Endodermal cell (in vitro differentiated cells): ENCODE measurements around the gene CYP2D6. TPM values are rescaled to one million over a fixed set of nuclear protein-coding genes. Genes with fewer than 3 reads are reported as not detected.

Source experiments
- DNase-seq: peaks from one replicate; pipeline ENCODE4 v3.0.0-alpha.2; 2017
- H3K27ac ChIP-seq: 2 replicates; pipeline ENCODE4 v1.5.1; 2013; ENCODE audit warnings: mild to moderate bottlenecking, low read depth, low read length, moderate library complexity
- H3K27me3 ChIP-seq: 2 replicates; pipeline ENCODE4 v1.6.1; 2013; ENCODE audit warnings: mild to moderate bottlenecking, low read length, moderate library complexity; ENCODE audit not compliant: insufficient read depth, control insufficient read depth, poor library complexity, severe bottlenecking
- H3K36me3 ChIP-seq: 2 replicates; pipeline ENCODE4 v1.7.0; 2013; ENCODE audit warnings: mild to moderate bottlenecking, low read length, moderate library complexity; ENCODE audit not compliant: control insufficient read depth, insufficient read depth
- H3K4me1 ChIP-seq: one replicate; pipeline ENCODE4 v1.7.0; 2013; ENCODE audit warnings: low read length; ENCODE audit not compliant: control insufficient read depth, insufficient read depth
- H3K4me3 ChIP-seq: 2 replicates; pipeline ENCODE4 v1.5.1; 2013; ENCODE audit warnings: mild to moderate bottlenecking, low read length, moderate library complexity
- H3K9ac ChIP-seq: 2 replicates; pipeline ENCODE4 v1.6.1; 2013; ENCODE audit warnings: mild to moderate bottlenecking, low read length, moderate library complexity; ENCODE audit not compliant: poor library complexity, severe bottlenecking; ENCODE audit errors: extremely low read depth
- H3K9me3 ChIP-seq: 2 replicates; pipeline ENCODE4 v1.6.1; 2013; ENCODE audit warnings: mild to moderate bottlenecking, low read length, moderate library complexity; ENCODE audit not compliant: control insufficient read depth
- H3K27ac Mint-ChIP-seq: 2 replicates; pipeline ENCODE4 v1.8.0; 2020; ENCODE audit warnings: mixed read lengths
- H3K27me3 Mint-ChIP-seq: 2 replicates; pipeline ENCODE4 v1.8.0; 2021; ENCODE audit warnings: mild to moderate bottlenecking, mixed read lengths; ENCODE audit not compliant: insufficient read depth
- H3K36me3 Mint-ChIP-seq: 2 replicates; pipeline ENCODE4 v1.8.0; 2020; ENCODE audit warnings: low read depth, mixed read lengths
- H3K4me1 Mint-ChIP-seq: 2 replicates; pipeline ENCODE4 v1.8.0; 2020; ENCODE audit warnings: mixed read lengths
- H3K4me3 Mint-ChIP-seq: 2 replicates; pipeline ENCODE4 v1.8.0; 2020; ENCODE audit warnings: mild to moderate bottlenecking, moderate library complexity, mixed read lengths
- H3K9me3 Mint-ChIP-seq: 2 replicates; pipeline ENCODE4 v1.8.0; 2020; ENCODE audit warnings: mild to moderate bottlenecking, mixed read lengths
- CTCF ChIP-seq: fragments of 200-600 bp; sonication (generic); conservative IDR thresholded peaks from 2 replicates; pipeline ENCODE4 v1.5.0; 2021; ENCODE audit warnings: antibody characterized with exemption, mild to moderate bottlenecking
- WGBS, 2 experiments: methylation state at CpG; one replicate each; pipeline versions ENCODE4 v1.1.5 to v1.1.7; 2013; ENCODE audit warnings: missing lambda C conversion rate in 2 of 2, mixed read lengths in 1 of 2; ENCODE audit not compliant: insufficient coverage in 1 of 2, insufficient read length in 1 of 2; 5-methylcytosine and 5-hydroxymethylcytosine counted together
- total RNA-seq, 2 donors: library from RNA; stranded (reverse); fragmentation: NEBNext Ultra II Directional in 1 of 2; extraction: Animal tissue kit (Norgen Biotek cat#: 25700) in 1 of 2; gene quantifications; 2 replicates in 1 of 2; 3 replicates in 1 of 2; pipeline ENCODE4 v1.2.1, GENCODE V29; 2021

CYP2D6 gene
- total RNA-seq, 2 donors from 2014 or later = 5.6 to 10.9 TPM

GRCh38 chr22:42076764-42077485 lies 53.7 kb downstream of the CYP2D6 start:
- Histone ChIP-seq H3K36me3 (no peaks in the 10 kb centered on the region), H3K4me1 (no peaks in the 10 kb centered on the region), H3K9me3 (no peaks in the 10 kb centered on the region), H3K27ac (no peak overlapping the region), H3K4me3 (no peak overlapping the region), H3K27me3 (no peaks in the 10 kb centered on the region), H3K9ac (no peak overlapping the region)
- Mint-ChIP-seq H3K4me3 (no peak overlapping the region), H3K36me3 (peaks cover 9% of the 10 kb centered on the region), H3K27me3 (peaks cover 5% of the 10 kb centered on the region), H3K4me1 (peaks cover 13% of the 10 kb centered on the region), H3K9me3 (no peaks in the 10 kb centered on the region), H3K27ac (no peak overlapping the region)
- TF ChIP-seq CTCF = no peak
- no peak for DNase-seq
- WGBS, 2 experiments = 92 to 96% methylated on average over 18 to 20 of the region's 20 CpGs

Other genes with a start within 250 kb of the CYP2D6 start
- under 1 TPM in 1 of 2 donors, not detected in 1; 0.58 TPM for gene SHISA8, start 215.7 kb downstream of the CYP2D6 start, total RNA-seq
- 1 to 10 TPM; 1.7 to 3.3 TPM for gene TNFRSF13C, start 204.0 kb downstream of the CYP2D6 start, total RNA-seq
- 10 to 100 TPM; 28.5 to 43.1 TPM for gene CENPM, start 183.7 kb downstream of the CYP2D6 start, total RNA-seq
- 10 to 100 TPM; 10.9 to 13.9 TPM for gene SEPTIN3, start 161.4 kb downstream of the CYP2D6 start, total RNA-seq
- gene WBP2NL, start 132.0 kb downstream of the CYP2D6 start, total RNA-seq = not detected
- 10 to 100 TPM; 19.2 to 25.4 TPM for gene NAGA, start 60.0 kb downstream of the CYP2D6 start, total RNA-seq
- gene PHETA2, start 56.6 kb downstream of the CYP2D6 start, total RNA-seq = 1 to 10 TPM; 8.1 to 9.0 TPM
- 10 to 100 TPM; 29.5 to 41.3 TPM for gene SMDT1, start 51.1 kb downstream of the CYP2D6 start, total RNA-seq
- gene NDUFA6, start 40.0 kb downstream of the CYP2D6 start, total RNA-seq = 100 to 1,000 TPM in 1 of 2 donors, 10 to 100 TPM in 1; 83.4 to 103 TPM
- gene TCF20, start 139.8 kb upstream of the CYP2D6 start, total RNA-seq = 100 to 1,000 TPM; 113 to 134 TPM